ENCODE data around the gene APEH.
A peak's percentile ranks its signal among the peaks of the same experiment; 100 is the strongest.

Gene APEH

GRCh38 chr3:49673715-49674496, at the start of gene APEH:
APEH (plus strand) TSS chr3:49674351; CDS start chr3:49674402, 51 bp downstream.
- Histone ChIP-seq H3K4me2 (ENCODE audit: low read length) (peak within 1 kb of the TSS; percentile 96), H3K4me1 (ENCODE audit: low read length) (peaks cover 12% of the 10 kb centered on the region), H3K9me3 (ENCODE audit: insufficient read depth, low read length) (no peaks in the 10 kb centered on the region), H3K36me3 (replicated peaks; ENCODE audit: low read depth, low read length) (peaks cover 32% of the 10 kb centered on the region), H2AFZ (ENCODE audit: low read depth, low read length) (peak within 1 kb of the TSS; percentile 51; the same call in 1 of the 2 replicates), H3K27ac (ENCODE audit: low read length) (peak within 1 kb of the TSS; percentile 78), H3K9ac (ENCODE audit: low read length) (peak within 1 kb of the TSS; percentile 94), H3K27me3 (ENCODE audit: low read depth, low read length) (no peaks in the 10 kb centered on the region), H3K4me3 (ENCODE audit: low read length) (peak within 1 kb of the TSS; percentile 95), H3K79me2 (ENCODE audit: low read length) (peaks cover 31% of the 10 kb centered on the region), H4K20me1 (ENCODE audit: insufficient read depth, low read length) (peaks cover 4% of the 10 kb centered on the region; the same call in 1 of the 2 replicates)
- TF ChIP-seq EZH2phosphoT487 (IDR thresholded peaks at IDR 0.05; ENCODE audit: low read depth), result no peak
- TF ChIP-seq CTCF (IDR thresholded peaks at IDR 0.05; ENCODE audit: low read depth, low read length), result no peak

- H2AFZ ChIP-seq (ENCODE audit: low read depth, low read length), result no peak overlapping the region
- H4K20me1 ChIP-seq (ENCODE audit: insufficient read depth, low read length), result no peaks in the 10 kb centered on the region
- peaks cover 5% of the 10 kb centered on the region; the same call in 1 of the 2 replicates for H3K4me1 ChIP-seq (ENCODE audit: low read length)
- no peak overlapping the region for H3K4me3 ChIP-seq (ENCODE audit: low read length)
- H3K36me3 ChIP-seq (replicated peaks; ENCODE audit: low read depth, low read length), result no peaks in the 10 kb centered on the region
- H3K27me3 ChIP-seq (ENCODE audit: low read depth, low read length), result peaks cover 9% of the 10 kb centered on the region; the same call in 1 of the 2 replicates
- H3K79me2 ChIP-seq (ENCODE audit: low read length), result no peaks in the 10 kb centered on the region
- no peak overlapping the region for H3K4me2 ChIP-seq (ENCODE audit: low read length)
- H3K9ac ChIP-seq (ENCODE audit: low read length), result no peak overlapping the region
- no peaks in the 10 kb centered on the region for H3K9me3 ChIP-seq (ENCODE audit: insufficient read depth, low read length)
- TF ChIP-seq CTCF (IDR thresholded peaks at IDR 0.05; ENCODE audit: low read depth, low read length), result no peak
- H3K27ac ChIP-seq (ENCODE audit: low read length), result no peak overlapping the region
These were observed 49.1 kb upstream of the APEH start for GRCh38 chr3:49625071-49625470.

- Histone ChIP-seq H3K9ac (ENCODE audit: low read length) (no peak overlapping the region), H3K27ac (ENCODE audit: low read length) (no peak overlapping the region), H3K36me3 (replicated peaks; ENCODE audit: low read depth, low read length) (no peaks in the 10 kb centered on the region), H3K4me1 (ENCODE audit: low read length) (peaks cover 5% of the 10 kb centered on the region; the same call in 1 of the 2 replicates), H4K20me1 (ENCODE audit: insufficient read depth, low read length) (no peaks in the 10 kb centered on the region), H2AFZ (ENCODE audit: low read depth, low read length) (no peak overlapping the region), H3K27me3 (ENCODE audit: low read depth, low read length) (peaks cover 9% of the 10 kb centered on the region; the same call in 1 of the 2 replicates), H3K4me3 (ENCODE audit: low read length) (no peak overlapping the region), H3K79me2 (ENCODE audit: low read length) (no peaks in the 10 kb centered on the region), H3K9me3 (ENCODE audit: insufficient read depth, low read length) (no peaks in the 10 kb centered on the region), H3K4me2 (ENCODE audit: low read length) (no peak overlapping the region)
- TF ChIP-seq CTCF (IDR thresholded peaks at IDR 0.05; ENCODE audit: low read depth, low read length), result no peak
- TF ChIP-seq EZH2phosphoT487 (IDR thresholded peaks at IDR 0.05; ENCODE audit: low read depth), result no peak
These were observed 48.0 kb upstream of the APEH start for GRCh38 chr3:49626101-49626581.

DNA sequence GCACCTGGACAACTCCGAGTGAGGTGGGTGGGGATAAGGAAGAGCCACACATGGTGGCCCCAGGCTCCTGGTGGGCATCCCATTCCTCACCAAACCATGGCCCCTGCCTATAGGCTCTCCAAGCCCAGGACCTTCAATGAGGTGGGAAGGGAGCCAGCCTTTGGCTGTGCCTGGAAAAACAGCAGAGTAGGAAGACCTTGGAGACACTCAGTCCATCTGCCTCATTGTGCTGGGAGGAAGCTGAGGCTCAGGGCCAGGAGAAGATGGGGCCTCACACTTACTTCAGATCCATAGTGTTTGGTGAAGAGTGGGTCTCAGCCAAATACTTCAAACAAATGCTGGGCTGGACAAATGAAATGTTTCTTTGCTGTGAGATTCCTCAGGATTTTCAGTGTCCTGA, 47.4 kb upstream of the APEH start:
- Histone ChIP-seq H4K20me1 (ENCODE audit: insufficient read depth, low read length) (no peaks in the 10 kb centered on the region), H3K9ac (ENCODE audit: low read length) (no peak overlapping the region), H3K36me3 (replicated peaks; ENCODE audit: low read depth, low read length) (no peaks in the 10 kb centered on the region), H3K27me3 (ENCODE audit: low read depth, low read length) (peaks cover 3% of the 10 kb centered on the region; the same call in 1 of the 2 replicates), H2AFZ (ENCODE audit: low read depth, low read length) (no peak overlapping the region), H3K27ac (ENCODE audit: low read length) (no peak overlapping the region), H3K79me2 (ENCODE audit: low read length) (no peaks in the 10 kb centered on the region), H3K4me3 (ENCODE audit: low read length) (no peak overlapping the region), H3K4me2 (ENCODE audit: low read length) (no peak overlapping the region), H3K4me1 (ENCODE audit: low read length) (peaks cover 5% of the 10 kb centered on the region; the same call in 1 of the 2 replicates), H3K9me3 (ENCODE audit: insufficient read depth, low read length) (no peaks in the 10 kb centered on the region)
- no peak for TF ChIP-seq CTCF (IDR thresholded peaks at IDR 0.05; ENCODE audit: low read depth, low read length)
- TF ChIP-seq EZH2phosphoT487 (IDR thresholded peaks at IDR 0.05; ENCODE audit: low read depth), result no peak
